Metanephros (tissue), 2 donors: ENCODE results near the gene PHETA2. TPM values are rescaled to one million over a fixed set of nuclear protein-coding genes. Genes with fewer than 3 reads are reported as not detected.

Experiments used
- small RNA-seq: library from RNA; depleted of rRNA; stranded (forward); fragments of <200 nt; gene quantifications from one replicate; pipeline ENCODE3, GENCODE V24; 2014; ENCODE audit warnings: low replicate concordance
- total RNA-seq: library from RNA; depleted of rRNA; stranded (reverse); fragments of >200 nt; gene quantifications from one replicate; pipeline ENCODE4 v1.2.3, GENCODE V29; 2014

PHETA2 gene
- 8.6 TPM for total RNA-seq

GRCh38 chr22:42074132-42074811 is at the start of gene PHETA2:
Gene PHETA2 (plus strand): TSS chr22:42074248. CDS start chr22:42077294, 3,046 bp downstream.

GRCh38 chr22:42070517-42071422 is 3.3 kb upstream of the PHETA2 start, which contains the start of gene NAGA:
Gene NAGA (minus strand): TSS chr22:42070812. CDS start chr22:42070297, 515 bp downstream.

GRCh38 chr22:42079319-42080251 is 5.5 kb downstream of the PHETA2 start, which contains the start of gene SMDT1:
Gene SMDT1 (plus strand): TSS chr22:42079700. CDS start chr22:42079769, 69 bp downstream.

GRCh38 chr22:42090596-42091454 is 16.8 kb downstream of the PHETA2 start, which contains the start of gene NDUFA6:
Gene NDUFA6 (minus strand): TSS chr22:42090772. CDS start chr22:42090744, 28 bp downstream.

Small RNA genes lying within 50 kb of the gene (small RNA-seq; reads per million reads assigned to genes)
- not detected for gene SNORD13P1

Other genes starting within 250 kb of the PHETA2 start
- gene SREBF2, start 241.1 kb upstream of the PHETA2 start, total RNA-seq: 57.2 TPM
- 0.82 TPM for gene SHISA8, start 159.2 kb upstream of the PHETA2 start, total RNA-seq
- 1.2 TPM for gene TNFRSF13C, start 147.4 kb upstream of the PHETA2 start, total RNA-seq
- 14.2 TPM for gene CENPM, start 127.1 kb upstream of the PHETA2 start, total RNA-seq
- gene SEPTIN3, start 104.8 kb upstream of the PHETA2 start, total RNA-seq: 1.5 TPM
- 7.7 TPM for gene WBP2NL, start 75.5 kb upstream of the PHETA2 start, total RNA-seq
- 33.5 TPM for gene NAGA, start 3.4 kb upstream of the PHETA2 start, total RNA-seq
- 30.0 TPM for gene SMDT1, start 5.5 kb downstream of the PHETA2 start, total RNA-seq
- 54.1 TPM for gene NDUFA6, start 16.5 kb downstream of the PHETA2 start, total RNA-seq
- gene CYP2D6, start 56.6 kb downstream of the PHETA2 start, total RNA-seq: 2.5 TPM
- 30.8 TPM for gene TCF20, start 196.4 kb downstream of the PHETA2 start, total RNA-seq